Endothelial cell of umbilical vein (primary cell): ENCODE data around the gene BEND3. TPM values are rescaled to one million over a fixed set of nuclear protein-coding genes. Genes with fewer than 3 reads are reported as not detected.
"Not testable (repeated sequence)": the region's sequence is repeated elsewhere in the genome, so short reads cannot be mapped to it uniquely, and the experiment has no call there.

Experiments
- BruUV-seq: library from RNA; stranded (reverse); fragments of 400-500 nt; replicated peaks from 2 replicates; lab custom pipeline; 2021; lab: Mats Ljungman, UMichigan
- CTCF ChIA-PET: fragments of 300-600, 350-600 bp; sonication (Branson Sonifier 250); formaldehyde crosslinking; loops from one replicate; lab custom pipeline; 2021; ENCODE audit warnings: antibody characterized with exemption, inconsistent platforms; lab: Charles Lee
- POLR2A ChIA-PET: fragments of 300-600, 350-600 bp; sonication (Branson Sonifier 250); formaldehyde crosslinking; loops from one replicate; lab custom pipeline; 2021; ENCODE audit warnings: antibody characterized with exemption, inconsistent platforms; lab: Charles Lee
- DNase-seq: peaks from one replicate; pipeline ENCODE4 v3.0.0-alpha.2; 2011; ENCODE audit warnings: low read depth, low spot score
- FAIRE-seq: peaks from 2 replicates; lab custom pipeline; 2011; peaks lifted over from hg19 to GRCh38; lab: Jason Lieb, UNC
- H2AFZ ChIP-seq: 2 replicates; pipeline ENCODE4 v1.6.0; 2012; ENCODE audit warnings: low read depth, low read length, control low read depth, inconsistent platforms
- H3K27ac ChIP-seq: 2 replicates; pipeline ENCODE4 v1.5.1; 2011; ENCODE audit warnings: low read depth, mild to moderate bottlenecking, control low read depth, low read length, moderate library complexity; ENCODE audit not compliant: insufficient read depth
- H3K27me3 ChIP-seq, 2 experiments: 2 replicates each; pipeline versions ENCODE4 v1.6.0 to v1.6.1; 2011; ENCODE audit warnings: low read length in 2 of 2, mixed read lengths in 1 of 2; ENCODE audit not compliant: control insufficient read depth in 2 of 2, insufficient read depth in 2 of 2
- H3K36me3 ChIP-seq, 2 experiments: 2 replicates in 1 of 2; 3 replicates in 1 of 2; pipeline ENCODE4 v1.5.1; 2011; ENCODE audit warnings: low read length in 2 of 2, mild to moderate bottlenecking in 1 of 2, moderate library complexity in 1 of 2; ENCODE audit not compliant: control insufficient read depth in 2 of 2, insufficient read depth in 2 of 2; ENCODE audit errors: extremely low read depth in 1 of 2
- H3K4me1 ChIP-seq: 3 replicates; pipeline ENCODE4 v1.5.1; 2011; ENCODE audit warnings: mild to moderate bottlenecking, low read length; ENCODE audit not compliant: control insufficient read depth, insufficient read depth; ENCODE audit errors: extremely low read depth
- H3K4me2 ChIP-seq: 2 replicates; pipeline ENCODE4 v1.6.1; 2011; ENCODE audit warnings: low read length, control low read depth, mixed read lengths; ENCODE audit not compliant: insufficient read depth
- H3K4me3 ChIP-seq, 3 experiments: fragments of 200-600 bp in 1 of 3; sonication (generic), shearing (Covaris generic) in 1 of 3; replicated peaks in 1 of 3; 2 replicates each; pipeline ENCODE4 v1.5.1; 2011 to 2016; ENCODE audit warnings: control low read depth in 3 of 3, low read length in 3 of 3, mild to moderate bottlenecking in 2 of 3, inconsistent platforms in 1 of 3, low read depth in 1 of 3, moderate library complexity in 1 of 3; ENCODE audit not compliant: insufficient read depth in 1 of 3
- H3K79me2 ChIP-seq: 2 replicates; pipeline ENCODE4 v1.6.0; 2012; ENCODE audit warnings: low read length, inconsistent platforms; ENCODE audit not compliant: control insufficient read depth, insufficient read depth
- H3K9ac ChIP-seq: replicated peaks from 2 replicates; pipeline ENCODE3; 2011; ENCODE audit warnings: low read length, control low read depth; ENCODE audit not compliant: insufficient read depth; ENCODE audit errors: extremely low read depth
- H3K9me1 ChIP-seq: replicated peaks from 3 replicates; pipeline ENCODE4 v1.6.0; 2011; ENCODE audit warnings: mild to moderate bottlenecking, low read length; ENCODE audit not compliant: control insufficient read depth, insufficient read depth; ENCODE audit errors: extremely low read depth
- H3K9me3 ChIP-seq: replicated peaks from 2 replicates; pipeline ENCODE4 v1.5.1; 2012; ENCODE audit warnings: low read length, inconsistent platforms; ENCODE audit not compliant: control insufficient read depth, insufficient read depth
- H4K20me1 ChIP-seq: replicated peaks from 2 replicates; pipeline ENCODE3; 2011; ENCODE audit warnings: mild to moderate bottlenecking, low read length; ENCODE audit not compliant: control insufficient read depth, insufficient read depth; ENCODE audit errors: extremely low read depth
- dilution Hi-C: fragments of 300-500 bp; cut with MboI; formaldehyde crosslinking; loops from one replicate; pipeline ENCODE4 v1.15.0; 2019; ENCODE audit warnings: low sequenced_read_pairs; ENCODE audit not compliant: extremely low pct_ligation_motif_present
- intact Hi-C: fragments of 100-400 bp; cut with micrococcal nuclease; formaldehyde crosslinking; loops from one replicate; pipeline ENCODE4 v1.10.0; 2022
- polyA plus RNA-seq, 4 experiments: library from polyadenylated mRNA; depleted of rRNA in 3 of 4; stranded (reverse) in 3 of 4; unstranded in 1 of 4; fragments of >200 nt; gene quantifications; 2 replicates each; pipeline versions ENCODE4 v1.2.1 to v1.2.3, GENCODE V29; 2011 to 2012; ENCODE audit warnings: missing spikeins in 1 of 4
- total RNA-seq: library from RNA; stranded (reverse); gene quantifications from 2 replicates; pipeline ENCODE4 v1.2.3, GENCODE V29; 2021

The BEND3 gene
- total and polyA plus RNA-seq, 2 donors (not counting 3 experiments of a cell fraction or from before 2014, with no cell fraction given), result 1.6 to 4.8 TPM

GRCh38 chr6:107136324-107136723 is 21.0 kb upstream of the BEND3 start:
- H3K4me3 ChIP-seq, H3K9ac ChIP-seq, H3K79me2 ChIP-seq, H3K4me1 ChIP-seq, POLR2A ChIA-PET, H3K4me2 ChIP-seq, H4K20me1 ChIP-seq, H3K9me3 ChIP-seq, FAIRE-seq, dilution Hi-C loops, BruUV-seq, intact Hi-C loops, H3K36me3 ChIP-seq, H3K27me3 ChIP-seq, DNase-seq, H2AFZ ChIP-seq, H3K27ac ChIP-seq, H3K9me1 ChIP-seq: not testable (repeated sequence)
- CTCF ChIA-PET, result interaction anchor here (0.9 kb wide), 1 partner anchor 10 kb away, joined by 3 read pairs; no protein-coding TSS in a partner anchor

GRCh38 chr6:107135048-107135680 is 19.8 kb upstream of the BEND3 start:
- POLR2A ChIA-PET, H4K20me1 ChIP-seq, H3K4me3 ChIP-seq, H3K79me2 ChIP-seq, H3K9me3 ChIP-seq, H3K4me1 ChIP-seq, H3K4me2 ChIP-seq, H2AFZ ChIP-seq, FAIRE-seq, H3K36me3 ChIP-seq, H3K27ac ChIP-seq, BruUV-seq, H3K9me1 ChIP-seq, H3K27me3 ChIP-seq, DNase-seq, dilution Hi-C loops, H3K9ac ChIP-seq, intact Hi-C loops: not testable (repeated sequence)
- CTCF ChIA-PET, result interaction anchor here (3.6 kb wide), 1 partner anchor 915 kb away, joined by 12 read pairs; no protein-coding TSS in a partner anchor
